ENCODE measurements around the gene ZNF574. TPM values are rescaled to one million over a fixed set of nuclear protein-coding genes. Genes with fewer than 3 reads are reported as not detected.

The ZNF574 gene
- total RNA-seq, 1 donor from 2014 or later, result 7.1 TPM

- Histone ChIP-seq H3K4me1 (peaks cover 15% of the 10 kb centered on the region), H3K27ac (replicated peaks) (no peak overlapping the region), H3K4me3 (no peak overlapping the region), H3K27me3 (ENCODE audit: low read depth) (peaks cover 14% of the 10 kb centered on the region), H3K36me3 (no peaks in the 10 kb centered on the region), H3K9me3 (replicated peaks) (no peaks in the 10 kb centered on the region)
- no peak for DNase-seq
- intact Hi-C loops (cut with micrococcal nuclease), result no loop called here
- TF ChIP-seq CTCF (IDR thresholded peaks at IDR 0.05; ENCODE audit: borderline replicate concordance), result no peak
These were observed 14.7 kb downstream of the ZNF574 start for GRCh38 chr19:42090672-42091071.

GRCh38 chr19:42091300-42091699, 15.3 kb downstream of the ZNF574 start:
- Histone ChIP-seq H3K36me3 (no peaks in the 10 kb centered on the region), H3K27me3 (ENCODE audit: low read depth) (peaks cover 20% of the 10 kb centered on the region), H3K4me1 (peaks cover 15% of the 10 kb centered on the region), H3K9me3 (replicated peaks) (no peaks in the 10 kb centered on the region), H3K27ac (replicated peaks) (no peak overlapping the region), H3K4me3 (no peak overlapping the region)
- intact Hi-C loops (cut with micrococcal nuclease), result no loop called here
- DNase-seq, result no peak
- no peak for TF ChIP-seq CTCF (IDR thresholded peaks at IDR 0.05; ENCODE audit: borderline replicate concordance)

- no peak overlapping the region for H3K4me3 ChIP-seq
- peaks cover 24% of the 10 kb centered on the region for H3K27me3 ChIP-seq (ENCODE audit: low read depth)
- H3K9me3 ChIP-seq (replicated peaks), result no peaks in the 10 kb centered on the region
- H3K4me1 ChIP-seq, result peaks cover 15% of the 10 kb centered on the region
- H3K36me3 ChIP-seq, result no peaks in the 10 kb centered on the region
- DNase-seq, result no peak
- no peak for TF ChIP-seq CTCF (IDR thresholded peaks at IDR 0.05; ENCODE audit: borderline replicate concordance)
- H3K27ac ChIP-seq (replicated peaks), result no peak overlapping the region
- intact Hi-C loops (cut with micrococcal nuclease), result no loop called here
These were observed 15.8 kb downstream of the ZNF574 start for GRCh38 chr19:42091742-42092141.

GRCh38 chr19:42092350-42092749, 16.4 kb downstream of the ZNF574 start:
- no peak for DNase-seq
- Histone ChIP-seq H3K27me3 (ENCODE audit: low read depth) (peaks cover 27% of the 10 kb centered on the region), H3K4me3 (no peak overlapping the region), H3K27ac (replicated peaks) (no peak overlapping the region), H3K9me3 (replicated peaks) (no peaks in the 10 kb centered on the region), H3K4me1 (peaks cover 15% of the 10 kb centered on the region), H3K36me3 (no peaks in the 10 kb centered on the region)
- TF ChIP-seq CTCF (IDR thresholded peaks at IDR 0.05; ENCODE audit: borderline replicate concordance), result peak; percentile 61
- intact Hi-C loops (cut with micrococcal nuclease), result no loop called here

GRCh38 chr19:42093505-42093904, 17.5 kb downstream of the ZNF574 start:
- Histone ChIP-seq H3K9me3 (replicated peaks) (no peaks in the 10 kb centered on the region), H3K4me3 (no peak overlapping the region), H3K27ac (replicated peaks) (no peak overlapping the region), H3K27me3 (ENCODE audit: low read depth) (peaks cover 27% of the 10 kb centered on the region), H3K4me1 (peaks cover 14% of the 10 kb centered on the region), H3K36me3 (no peaks in the 10 kb centered on the region)
- TF ChIP-seq CTCF (IDR thresholded peaks at IDR 0.05; ENCODE audit: borderline replicate concordance), result no peak
- intact Hi-C loops (cut with micrococcal nuclease), result no loop called here
- DNase-seq, result no peak

GRCh38 chr19:42093926-42094325, 18.0 kb downstream of the ZNF574 start:
- no peak overlapping the region for H3K4me3 ChIP-seq
- peaks cover 10% of the 10 kb centered on the region for H3K4me1 ChIP-seq
- H3K9me3 ChIP-seq (replicated peaks), result no peaks in the 10 kb centered on the region
- intact Hi-C loops (cut with micrococcal nuclease), result no loop called here
- H3K27me3 ChIP-seq (ENCODE audit: low read depth), result peaks cover 27% of the 10 kb centered on the region
- TF ChIP-seq CTCF (IDR thresholded peaks at IDR 0.05; ENCODE audit: borderline replicate concordance), result no peak
- H3K27ac ChIP-seq (replicated peaks), result no peak overlapping the region
- DNase-seq, result no peak
- no peaks in the 10 kb centered on the region for H3K36me3 ChIP-seq
